LNCAP (cell line): ENCODE data around the gene DNER.

Source experiments
- TF ChIP-seq, protein P1 (sequence below): fragments of 450-650 bp; IDR thresholded peaks from 2 replicates; pipeline ENCODE4 v1.5.1; 2017; ENCODE audit warnings: mild to moderate bottlenecking

The DNER gene

DNA sequence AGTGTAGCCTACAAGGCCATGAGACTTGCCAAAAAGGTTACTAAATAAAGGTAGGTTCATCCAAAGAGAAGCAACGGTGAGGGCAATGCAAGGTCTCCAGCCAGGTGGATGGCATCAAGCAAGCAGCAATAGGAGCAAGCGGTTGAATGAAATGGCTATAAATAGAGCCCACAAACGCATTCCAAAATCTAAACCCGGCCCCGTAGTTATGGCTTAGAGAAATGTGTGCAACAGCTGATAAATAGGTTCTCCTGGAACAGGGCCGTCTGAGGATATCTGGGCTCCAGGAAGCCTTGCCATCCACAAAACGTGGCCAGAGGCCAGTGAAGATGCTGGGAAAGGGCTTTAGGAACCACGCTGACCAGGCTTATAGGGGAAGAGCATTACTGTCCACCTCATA lies 297.2 kb downstream of the DNER start:
- TF ChIP-seq, protein P1, sequence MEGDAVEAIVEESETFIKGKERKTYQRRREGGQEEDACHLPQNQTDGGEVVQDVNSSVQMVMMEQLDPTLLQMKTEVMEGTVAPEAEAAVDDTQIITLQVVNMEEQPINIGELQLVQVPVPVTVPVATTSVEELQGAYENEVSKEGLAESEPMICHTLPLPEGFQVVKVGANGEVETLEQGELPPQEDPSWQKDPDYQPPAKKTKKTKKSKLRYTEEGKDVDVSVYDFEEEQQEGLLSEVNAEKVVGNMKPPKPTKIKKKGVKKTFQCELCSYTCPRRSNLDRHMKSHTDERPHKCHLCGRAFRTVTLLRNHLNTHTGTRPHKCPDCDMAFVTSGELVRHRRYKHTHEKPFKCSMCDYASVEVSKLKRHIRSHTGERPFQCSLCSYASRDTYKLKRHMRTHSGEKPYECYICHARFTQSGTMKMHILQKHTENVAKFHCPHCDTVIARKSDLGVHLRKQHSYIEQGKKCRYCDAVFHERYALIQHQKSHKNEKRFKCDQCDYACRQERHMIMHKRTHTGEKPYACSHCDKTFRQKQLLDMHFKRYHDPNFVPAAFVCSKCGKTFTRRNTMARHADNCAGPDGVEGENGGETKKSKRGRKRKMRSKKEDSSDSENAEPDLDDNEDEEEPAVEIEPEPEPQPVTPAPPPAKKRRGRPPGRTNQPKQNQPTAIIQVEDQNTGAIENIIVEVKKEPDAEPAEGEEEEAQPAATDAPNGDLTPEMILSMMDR: no peak

DNA sequence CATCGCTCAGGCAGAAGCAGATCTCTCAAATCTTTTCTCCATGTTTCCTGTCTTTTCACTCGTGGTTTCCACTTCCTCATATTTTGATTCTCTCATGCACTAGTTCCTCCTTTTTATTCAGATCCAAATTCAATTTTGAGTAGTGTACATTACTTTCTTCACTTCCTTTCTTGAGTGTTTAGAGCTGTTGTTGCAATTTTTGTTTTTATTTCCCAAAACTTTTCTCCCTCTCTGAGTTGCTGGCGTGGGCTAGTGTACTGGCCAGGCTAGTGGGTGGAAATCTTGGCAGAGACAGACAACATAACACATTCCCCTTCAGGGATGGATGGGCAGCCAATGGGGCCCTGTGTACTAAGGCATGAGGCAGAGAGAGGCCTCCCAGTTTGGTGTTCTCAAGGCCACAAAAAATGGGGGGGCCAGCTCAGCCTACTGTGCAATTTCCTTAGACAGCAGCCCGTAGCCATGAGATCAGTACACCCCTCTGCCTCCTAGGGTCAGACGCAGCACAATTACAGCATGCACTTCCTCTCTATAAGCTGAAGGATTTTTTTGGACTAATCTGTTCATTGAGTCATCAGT lies 298.1 kb downstream of the DNER start:
- TF ChIP-seq, protein P1: no peak

DNA sequence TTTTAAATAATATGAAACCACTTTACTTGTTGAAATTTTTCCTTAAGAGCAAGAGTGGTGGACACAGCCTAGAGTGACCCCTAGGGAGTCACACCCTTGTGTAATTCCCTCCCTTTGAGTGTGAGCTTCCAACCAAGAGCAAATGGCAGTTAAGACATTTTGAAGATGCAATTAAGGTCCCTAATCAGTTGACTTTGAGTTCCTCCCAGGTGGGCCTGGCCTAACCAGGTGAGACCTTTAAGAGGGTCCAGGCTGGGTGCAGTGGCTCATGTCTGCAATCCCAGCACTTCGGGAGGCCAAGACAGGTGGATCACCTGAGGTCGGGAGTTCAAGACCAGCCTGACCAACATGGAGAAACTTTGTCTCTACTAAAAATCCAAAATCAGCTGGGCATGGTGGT lies 299.7 kb downstream of the DNER start:
- TF ChIP-seq, protein P1: no peak

DNA sequence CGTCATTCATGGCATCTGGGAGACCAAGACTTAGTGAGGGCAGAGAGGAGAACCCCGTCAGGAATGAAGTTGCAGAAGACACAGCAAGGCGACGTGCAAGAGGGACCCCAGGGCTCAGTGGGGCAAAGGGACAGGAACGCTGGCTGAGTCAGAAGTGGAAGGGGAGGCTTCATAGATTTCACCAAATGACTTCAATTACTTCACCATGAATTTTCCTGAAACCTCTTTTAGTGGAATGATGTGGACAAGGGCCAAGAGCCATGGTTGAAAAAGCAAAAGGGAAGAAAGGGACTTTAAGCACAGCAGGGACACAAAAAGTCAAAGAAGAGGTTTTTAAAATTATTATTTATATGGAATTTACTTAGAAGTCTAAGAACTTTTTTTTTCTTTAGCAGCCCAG lies 301.7 kb downstream of the DNER start:
- TF ChIP-seq, protein P1: no peak

DNA sequence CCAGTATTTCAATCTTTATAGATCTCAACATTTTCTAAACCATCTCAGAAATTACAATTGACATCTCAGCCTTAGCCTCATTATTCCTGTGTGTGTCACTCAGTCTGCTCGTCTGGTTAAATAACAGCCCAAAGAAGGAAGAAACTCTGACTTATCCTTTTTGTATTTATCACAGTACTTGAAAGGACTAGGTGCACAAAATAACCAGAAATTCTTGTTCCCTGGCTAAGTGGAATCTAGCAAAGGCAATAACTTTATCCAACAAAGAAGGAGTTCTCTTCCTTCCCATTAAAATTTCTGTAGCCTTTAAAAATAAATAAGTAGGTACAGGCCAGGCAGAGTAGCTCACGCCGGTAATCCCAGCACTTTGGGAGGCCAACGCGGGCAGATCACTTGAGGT lies 303.4 kb downstream of the DNER start:
- TF ChIP-seq, protein P1: no peak

DNA sequence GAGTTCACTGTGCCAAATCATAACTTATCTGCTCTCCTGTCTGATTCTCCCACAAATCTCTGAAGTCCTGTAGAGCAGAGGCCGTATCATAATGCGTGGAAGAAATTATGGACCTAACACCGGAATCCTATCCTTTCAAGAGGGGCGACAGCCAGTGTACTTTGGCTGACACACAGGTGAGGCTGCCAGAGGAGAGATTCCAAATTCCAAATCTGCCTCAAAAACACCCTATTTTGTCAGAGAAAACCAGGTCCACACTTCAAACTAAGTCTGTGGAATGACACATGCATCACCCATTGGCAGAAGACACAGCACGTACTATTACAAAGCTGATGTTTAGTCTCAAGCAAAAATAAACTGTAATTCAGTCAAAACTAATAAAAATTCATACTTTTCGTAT lies 304.1 kb downstream of the DNER start:
- TF ChIP-seq, protein P1: no peak

DNA sequence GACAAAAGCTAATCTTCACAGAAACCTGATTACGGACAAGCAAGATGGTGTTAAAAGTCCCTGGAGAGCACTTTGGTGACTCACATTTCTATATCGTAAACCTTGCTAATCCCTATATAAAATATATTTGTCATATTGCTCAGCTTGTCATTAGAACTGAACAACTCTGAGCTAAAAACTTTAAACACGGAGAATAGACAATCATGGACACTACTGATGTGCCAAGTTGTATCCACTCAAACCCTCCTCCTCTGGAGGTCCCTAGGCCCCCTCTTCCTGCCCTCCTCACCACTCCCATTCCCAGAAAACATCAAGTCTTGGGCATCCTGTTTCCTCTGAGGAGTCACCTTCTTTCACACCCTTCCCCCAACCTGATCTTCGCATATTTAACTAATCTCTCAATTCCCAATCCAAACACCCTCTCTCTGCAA lies 304.6 kb downstream of the DNER start:
- TF ChIP-seq, protein P1: no peak

DNA sequence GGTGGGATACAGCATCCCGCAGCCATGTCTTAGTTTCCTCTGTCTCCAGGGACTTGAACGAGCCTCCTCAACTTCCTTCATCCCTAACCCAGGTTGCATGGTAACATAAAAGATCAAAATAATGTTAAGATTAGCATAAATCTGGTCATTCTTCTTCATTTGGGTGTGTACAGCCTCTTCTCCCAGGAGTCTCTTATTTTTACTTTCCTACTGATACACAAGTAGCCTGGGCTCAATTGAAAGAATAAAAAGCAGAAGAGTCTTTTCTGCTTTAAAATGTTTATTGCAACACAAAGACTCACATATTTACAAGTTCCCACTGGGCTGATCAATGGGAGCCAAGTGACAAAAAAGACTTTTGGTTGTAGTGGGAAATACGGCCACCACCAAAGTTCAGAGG lies 305.4 kb downstream of the DNER start:
- TF ChIP-seq, protein P1: no peak
